ENCODE data around the gene CDC14B. TPM values are rescaled to one million over a fixed set of nuclear protein-coding genes. Genes with fewer than 3 reads are reported as not detected.

Gene CDC14B
- total RNA-seq, 6 experiments from 2014 or later = 13.7 to 38.0 (median 25.7) TPM

DNA sequence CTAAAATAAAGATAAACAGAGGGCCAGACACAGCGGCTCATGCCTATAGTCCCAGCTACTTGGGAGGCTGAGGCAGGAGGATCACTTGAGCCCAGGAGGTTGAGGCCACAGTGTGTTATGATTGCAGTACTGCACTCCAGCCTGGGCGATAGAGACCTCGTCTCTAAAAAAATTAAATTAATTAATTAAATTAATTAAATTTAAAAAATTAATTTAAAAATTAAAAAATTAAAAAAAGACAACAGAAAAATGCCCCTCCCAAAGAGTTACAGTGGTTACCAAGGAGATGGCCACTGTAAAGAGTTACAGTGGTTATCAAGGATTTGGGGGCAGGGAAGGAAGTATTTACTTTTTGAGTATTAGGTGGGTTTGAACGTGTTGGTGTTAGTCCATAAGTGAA, 38.3 kb downstream of the CDC14B start:
- Histone ChIP-seq H3K36me3 (no peaks in the 10 kb centered on the region), H3K27ac (no peak overlapping the region), H3K4me3 (no peak overlapping the region), H3K9me3 (no peaks in the 10 kb centered on the region), H3K27me3 (no peaks in the 10 kb centered on the region), H3K4me1 (no peaks in the 10 kb centered on the region)
- TF ChIP-seq POLR2A (IDR thresholded peaks at IDR 0.05) = no peak
- TF ChIP-seq, protein P1, sequence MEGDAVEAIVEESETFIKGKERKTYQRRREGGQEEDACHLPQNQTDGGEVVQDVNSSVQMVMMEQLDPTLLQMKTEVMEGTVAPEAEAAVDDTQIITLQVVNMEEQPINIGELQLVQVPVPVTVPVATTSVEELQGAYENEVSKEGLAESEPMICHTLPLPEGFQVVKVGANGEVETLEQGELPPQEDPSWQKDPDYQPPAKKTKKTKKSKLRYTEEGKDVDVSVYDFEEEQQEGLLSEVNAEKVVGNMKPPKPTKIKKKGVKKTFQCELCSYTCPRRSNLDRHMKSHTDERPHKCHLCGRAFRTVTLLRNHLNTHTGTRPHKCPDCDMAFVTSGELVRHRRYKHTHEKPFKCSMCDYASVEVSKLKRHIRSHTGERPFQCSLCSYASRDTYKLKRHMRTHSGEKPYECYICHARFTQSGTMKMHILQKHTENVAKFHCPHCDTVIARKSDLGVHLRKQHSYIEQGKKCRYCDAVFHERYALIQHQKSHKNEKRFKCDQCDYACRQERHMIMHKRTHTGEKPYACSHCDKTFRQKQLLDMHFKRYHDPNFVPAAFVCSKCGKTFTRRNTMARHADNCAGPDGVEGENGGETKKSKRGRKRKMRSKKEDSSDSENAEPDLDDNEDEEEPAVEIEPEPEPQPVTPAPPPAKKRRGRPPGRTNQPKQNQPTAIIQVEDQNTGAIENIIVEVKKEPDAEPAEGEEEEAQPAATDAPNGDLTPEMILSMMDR (IDR thresholded peaks at IDR 0.05) = no peak
- no peak for DNase-seq
- no peak for ATAC-seq
- 90% methylated on average over 4 of the region's 4 CpGs for WGBS (ENCODE audit: insufficient coverage, low coverage, low lambda C conversion rate, missing lambda C conversion rate)
- intact Hi-C loops (cut with DNase I) = no loop called here

DNA sequence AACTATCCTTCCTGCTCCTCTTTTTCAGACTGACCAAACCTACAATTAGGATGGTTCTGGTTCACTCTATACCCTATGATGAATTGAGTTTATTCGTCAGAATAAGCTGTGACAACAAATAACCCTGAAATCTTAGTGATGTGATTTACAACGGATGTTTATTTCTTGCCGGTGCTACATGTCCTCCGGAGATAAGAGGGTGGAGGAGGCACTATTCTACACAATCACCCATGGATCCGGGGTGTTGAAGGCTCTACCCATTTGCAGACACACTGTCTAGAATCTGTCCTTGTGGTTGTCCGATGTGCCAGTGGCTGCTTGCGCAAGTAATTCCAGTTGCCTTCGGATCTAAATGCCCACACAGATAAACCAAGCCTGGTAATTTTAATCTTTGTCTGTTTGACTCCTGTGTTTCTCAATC, 44.7 kb downstream of the CDC14B start:
- TF ChIP-seq, protein P1 (IDR thresholded peaks at IDR 0.05) = no peak
- TF ChIP-seq POLR2A (IDR thresholded peaks at IDR 0.05) = no peak
- H3K4me3 ChIP-seq = peak overlapping the region in 2 of 3 donors; percentile 24 to 40
- H3K36me3 ChIP-seq = no peaks in the 10 kb centered on the region
- WGBS (ENCODE audit: insufficient coverage, low coverage, low lambda C conversion rate, missing lambda C conversion rate) = 25% methylated on average over 8 of the region's 8 CpGs
- peaks cover 0 to 16% (median 3%) of the 10 kb centered on the region in 4 donors for H3K4me1 ChIP-seq
- H3K9me3 ChIP-seq = no peaks in the 10 kb centered on the region
- DNase-seq (peak; percentile 52 to 85 (median 80)), ATAC-seq (peak; percentile 93 to 95 (median 94))
- H3K27ac ChIP-seq = peak overlapping the region; percentile 3 to 74 (median 73)
- H3K27me3 ChIP-seq = no peaks in the 10 kb centered on the region
- intact Hi-C loops (cut with DNase I) = no loop called here

DNA sequence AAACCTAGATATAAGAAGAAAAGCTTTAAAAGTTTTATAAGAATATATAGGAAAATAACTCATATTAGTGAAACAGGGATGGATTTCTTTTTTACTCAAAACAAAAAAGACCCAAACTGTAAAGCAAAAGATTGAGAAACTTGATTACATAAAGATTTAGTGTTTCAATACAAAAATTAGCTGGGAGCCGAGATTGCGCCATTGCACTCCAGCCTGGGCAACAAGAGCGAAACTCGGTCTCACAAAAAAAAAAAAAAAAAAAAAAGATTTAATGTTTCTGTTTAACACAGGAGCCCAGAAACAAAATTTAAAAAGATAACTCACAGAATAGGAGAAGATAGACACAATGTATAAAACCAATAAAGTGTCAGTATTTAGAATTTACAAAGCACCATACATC, 45.2 kb downstream of the CDC14B start:
- DNase-seq = peak in 2 of 3 donors; percentile 30 to 64
- intact Hi-C loops (cut with DNase I) = no loop called here
- WGBS (ENCODE audit: insufficient coverage, low coverage, low lambda C conversion rate, missing lambda C conversion rate) = 24% methylated on average over 4 of the region's 4 CpGs
- H3K9me3 ChIP-seq = no peaks in the 10 kb centered on the region
- H3K36me3 ChIP-seq = no peaks in the 10 kb centered on the region
- TF ChIP-seq POLR2A (IDR thresholded peaks at IDR 0.05) = no peak
- TF ChIP-seq, protein P1 (IDR thresholded peaks at IDR 0.05) = no peak
- ATAC-seq = peak; percentile 43 to 66 (median 60)
- H3K27me3 ChIP-seq = no peaks in the 10 kb centered on the region
- H3K4me3 ChIP-seq = peak overlapping the region in 2 of 3 donors; percentile 24 to 40
- peaks cover 0 to 16% (median 3%) of the 10 kb centered on the region in 4 donors for H3K4me1 ChIP-seq
- H3K27ac ChIP-seq = peak overlapping the region; percentile 3 to 74 (median 73)

DNA sequence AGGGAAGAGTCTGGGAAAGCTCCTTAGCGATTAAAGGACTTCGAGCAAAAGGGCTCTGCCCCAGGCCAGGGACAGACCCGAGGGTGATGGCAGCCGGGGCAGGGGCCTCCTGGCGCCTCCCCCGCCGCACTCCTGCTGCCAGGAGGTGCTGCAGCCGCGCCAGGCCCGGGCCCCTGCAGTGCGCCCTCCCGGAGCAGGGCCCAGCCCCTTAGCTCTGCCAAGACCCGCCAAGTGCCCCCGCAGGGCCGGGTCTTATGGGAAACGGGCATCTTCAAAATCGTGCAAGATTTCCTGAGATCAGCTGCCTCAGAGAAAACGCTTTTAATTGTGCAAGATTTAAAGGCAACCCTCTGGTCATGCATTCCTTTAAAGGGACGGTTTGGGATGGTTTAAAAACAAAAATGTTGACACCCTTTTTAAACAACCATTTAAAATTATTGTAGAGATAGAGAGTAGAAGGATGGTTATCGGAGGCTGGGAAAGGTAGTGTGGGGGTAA, 52.4 kb downstream of the CDC14B start:
- H3K4me3 ChIP-seq = peak overlapping the region; percentile 68 to 71 (median 68)
- WGBS (ENCODE audit: insufficient coverage, low coverage, low lambda C conversion rate, missing lambda C conversion rate) = 4% methylated on average over 12 of the region's 20 CpGs
- peak in 3 of 4 donors; percentile 47 to 55 (median 54) for ATAC-seq
- no peaks in the 10 kb centered on the region for H3K9me3 ChIP-seq
- no peaks in the 10 kb centered on the region for H3K27me3 ChIP-seq
- intact Hi-C loops (cut with DNase I) = loop anchor here in 1 of 2 donors (5.0 kb wide), 1 partner anchor 50 kb away; the partner anchor contains the start of gene CDC14B
- no peak for TF ChIP-seq POLR2A (IDR thresholded peaks at IDR 0.05)
- TF ChIP-seq, protein P1 (IDR thresholded peaks at IDR 0.05) = no peak
- H3K36me3 ChIP-seq = peaks cover 0 to 3% (median 0%) of the 10 kb centered on the region in 4 donors
- H3K4me1 ChIP-seq = no peaks in the 10 kb centered on the region
- no peak for DNase-seq
- H3K27ac ChIP-seq = peak overlapping the region; percentile 85 to 94 (median 93)
